ENCODE data around the gene ANKRD17.

DNA sequence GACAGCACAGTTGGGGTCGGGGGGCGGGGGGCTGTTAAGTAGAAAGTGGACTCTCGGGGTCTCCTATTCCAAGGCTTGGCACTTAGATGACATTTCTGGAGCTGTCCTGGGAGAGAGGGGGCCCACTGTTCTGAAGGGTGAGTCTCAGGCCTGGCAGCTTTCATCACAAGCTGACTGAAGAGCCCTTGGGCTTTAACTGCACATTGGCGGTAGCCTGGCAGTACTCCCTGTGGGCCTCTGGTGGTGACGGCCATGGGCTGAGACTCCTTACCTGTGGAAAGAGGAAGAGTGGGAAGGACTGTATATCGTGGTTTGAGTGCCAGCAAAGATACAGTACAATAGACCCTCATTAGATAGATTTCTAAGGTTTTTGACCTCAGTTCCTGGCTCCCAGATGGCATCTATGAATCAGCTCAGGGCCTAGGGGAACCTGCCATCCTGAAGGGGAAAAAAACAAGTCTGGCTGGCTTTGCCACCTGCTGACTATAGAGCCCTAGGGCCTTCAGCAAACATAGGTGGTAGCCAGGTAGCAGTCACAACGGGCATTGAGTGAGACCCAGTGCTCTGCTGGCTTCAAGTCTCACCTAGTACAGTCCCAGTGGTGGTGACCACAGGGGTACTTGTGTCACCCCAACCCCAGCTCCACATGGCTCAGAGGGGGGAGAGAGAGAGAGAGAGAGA, 87.9 kb downstream of the ANKRD17 start:
- TF ChIP-seq, protein P1, sequence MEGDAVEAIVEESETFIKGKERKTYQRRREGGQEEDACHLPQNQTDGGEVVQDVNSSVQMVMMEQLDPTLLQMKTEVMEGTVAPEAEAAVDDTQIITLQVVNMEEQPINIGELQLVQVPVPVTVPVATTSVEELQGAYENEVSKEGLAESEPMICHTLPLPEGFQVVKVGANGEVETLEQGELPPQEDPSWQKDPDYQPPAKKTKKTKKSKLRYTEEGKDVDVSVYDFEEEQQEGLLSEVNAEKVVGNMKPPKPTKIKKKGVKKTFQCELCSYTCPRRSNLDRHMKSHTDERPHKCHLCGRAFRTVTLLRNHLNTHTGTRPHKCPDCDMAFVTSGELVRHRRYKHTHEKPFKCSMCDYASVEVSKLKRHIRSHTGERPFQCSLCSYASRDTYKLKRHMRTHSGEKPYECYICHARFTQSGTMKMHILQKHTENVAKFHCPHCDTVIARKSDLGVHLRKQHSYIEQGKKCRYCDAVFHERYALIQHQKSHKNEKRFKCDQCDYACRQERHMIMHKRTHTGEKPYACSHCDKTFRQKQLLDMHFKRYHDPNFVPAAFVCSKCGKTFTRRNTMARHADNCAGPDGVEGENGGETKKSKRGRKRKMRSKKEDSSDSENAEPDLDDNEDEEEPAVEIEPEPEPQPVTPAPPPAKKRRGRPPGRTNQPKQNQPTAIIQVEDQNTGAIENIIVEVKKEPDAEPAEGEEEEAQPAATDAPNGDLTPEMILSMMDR (IDR thresholded peaks at IDR 0.05 in 2 of 3, conservative IDR thresholded peaks at IDR 0.05 in 1 of 3; ENCODE audit: borderline replicate concordance in 1 of 3, insufficient read depth in 1 of 3, low read depth in 2 of 3, low read length in 2 of 3), result no peak
- TF ChIP-seq SP1 (IDR thresholded peaks at IDR 0.05; ENCODE audit: low read depth) (no peak), YY1 (IDR thresholded peaks at IDR 0.05; ENCODE audit: extremely low read depth, insufficient replicate concordance, low read depth, low read length) (no peak), POLR2A (IDR thresholded peaks at IDR 0.05; ENCODE audit: borderline replicate concordance, extremely low read depth, insufficient read depth, insufficient read length) (no peak), CEBPB (IDR thresholded peaks at IDR 0.05; ENCODE audit: low read depth) (no peak), ELF1 (IDR thresholded peaks at IDR 0.05; ENCODE audit: borderline replicate concordance, low read depth) (no peak)
